VCaP (cell line): ENCODE results near the gene FNDC8.
"Not testable (repeated sequence)": the region's sequence is repeated elsewhere in the genome, so short reads cannot be mapped to it uniquely, and the experiment has no call there.

Experiments used
- H3K27ac ChIP-seq: fragments of 450-650 bp; 2 replicates; pipeline ENCODE4 v1.5.1; 2017
- TF ChIP-seq, protein P1 (sequence below): fragments of 450-650 bp; conservative IDR thresholded peaks from 2 replicates; pipeline ENCODE4 v1.5.1; 2017; ENCODE audit warnings: mild to moderate bottlenecking, moderate library complexity

FNDC8 gene

DNA sequence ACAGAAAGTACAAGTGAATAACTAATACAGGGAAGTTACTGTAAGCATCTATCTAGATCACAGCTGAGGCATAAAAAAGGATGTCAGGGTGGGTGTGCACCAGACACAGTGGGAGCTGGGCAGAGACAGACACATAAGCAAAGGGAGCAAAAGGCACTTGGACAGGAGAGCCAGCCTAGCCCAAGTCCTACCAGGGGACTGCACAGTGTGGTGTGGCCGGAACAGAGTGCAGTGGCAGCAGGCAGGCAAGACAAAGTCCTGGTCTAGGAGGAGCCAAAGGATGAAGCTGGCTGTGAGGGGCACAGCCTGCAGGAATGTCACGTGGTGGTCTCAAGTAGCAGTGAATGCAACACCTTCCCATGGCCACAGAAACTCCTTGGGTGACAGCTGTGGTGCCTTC lies 23.6 kb upstream of the FNDC8 start:
- TF ChIP-seq, protein P1, sequence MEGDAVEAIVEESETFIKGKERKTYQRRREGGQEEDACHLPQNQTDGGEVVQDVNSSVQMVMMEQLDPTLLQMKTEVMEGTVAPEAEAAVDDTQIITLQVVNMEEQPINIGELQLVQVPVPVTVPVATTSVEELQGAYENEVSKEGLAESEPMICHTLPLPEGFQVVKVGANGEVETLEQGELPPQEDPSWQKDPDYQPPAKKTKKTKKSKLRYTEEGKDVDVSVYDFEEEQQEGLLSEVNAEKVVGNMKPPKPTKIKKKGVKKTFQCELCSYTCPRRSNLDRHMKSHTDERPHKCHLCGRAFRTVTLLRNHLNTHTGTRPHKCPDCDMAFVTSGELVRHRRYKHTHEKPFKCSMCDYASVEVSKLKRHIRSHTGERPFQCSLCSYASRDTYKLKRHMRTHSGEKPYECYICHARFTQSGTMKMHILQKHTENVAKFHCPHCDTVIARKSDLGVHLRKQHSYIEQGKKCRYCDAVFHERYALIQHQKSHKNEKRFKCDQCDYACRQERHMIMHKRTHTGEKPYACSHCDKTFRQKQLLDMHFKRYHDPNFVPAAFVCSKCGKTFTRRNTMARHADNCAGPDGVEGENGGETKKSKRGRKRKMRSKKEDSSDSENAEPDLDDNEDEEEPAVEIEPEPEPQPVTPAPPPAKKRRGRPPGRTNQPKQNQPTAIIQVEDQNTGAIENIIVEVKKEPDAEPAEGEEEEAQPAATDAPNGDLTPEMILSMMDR: no peak
- no peak overlapping the region for H3K27ac ChIP-seq

DNA sequence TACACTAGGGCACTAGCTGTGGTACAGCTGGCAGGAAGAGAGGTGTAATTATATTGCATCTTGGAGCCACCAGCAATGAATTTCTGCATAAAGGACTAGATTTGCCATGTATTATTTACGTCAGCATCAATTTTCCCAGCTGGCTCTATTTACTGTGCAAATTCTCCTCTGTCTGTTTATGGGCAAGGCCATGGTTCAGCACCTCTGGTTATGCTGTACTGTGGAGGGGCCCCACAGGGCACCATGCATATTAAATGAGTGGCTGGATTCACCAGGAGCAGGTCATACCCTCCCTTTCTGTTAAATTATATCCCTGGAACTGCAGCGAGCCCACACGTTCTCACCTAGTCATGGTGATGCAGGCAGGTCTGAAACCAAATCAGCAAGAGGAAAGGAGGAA lies 21.5 kb upstream of the FNDC8 start:
- no peak overlapping the region for H3K27ac ChIP-seq
- TF ChIP-seq, protein P1: no peak

DNA sequence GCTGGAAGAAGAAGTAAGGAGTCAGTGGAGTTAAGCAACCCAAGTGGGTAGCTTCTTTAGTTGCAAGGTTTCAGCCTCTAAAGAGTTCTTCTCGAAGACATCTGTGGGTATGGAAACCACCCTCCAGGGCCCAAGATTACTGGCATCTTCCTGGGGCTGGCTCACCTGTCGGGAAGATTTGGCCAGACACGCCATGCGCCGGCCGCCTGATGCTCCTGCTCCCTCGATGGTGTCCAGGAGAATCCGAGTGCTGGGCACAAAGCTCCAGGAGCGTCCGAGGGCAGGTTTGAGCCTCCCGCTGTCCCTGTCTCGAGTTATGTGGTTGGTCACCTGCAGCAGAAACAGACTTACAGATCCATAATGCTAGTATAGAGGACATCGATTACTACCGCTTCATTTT lies 20.4 kb upstream of the FNDC8 start:
- TF ChIP-seq, protein P1: no peak
- no peak overlapping the region for H3K27ac ChIP-seq

DNA sequence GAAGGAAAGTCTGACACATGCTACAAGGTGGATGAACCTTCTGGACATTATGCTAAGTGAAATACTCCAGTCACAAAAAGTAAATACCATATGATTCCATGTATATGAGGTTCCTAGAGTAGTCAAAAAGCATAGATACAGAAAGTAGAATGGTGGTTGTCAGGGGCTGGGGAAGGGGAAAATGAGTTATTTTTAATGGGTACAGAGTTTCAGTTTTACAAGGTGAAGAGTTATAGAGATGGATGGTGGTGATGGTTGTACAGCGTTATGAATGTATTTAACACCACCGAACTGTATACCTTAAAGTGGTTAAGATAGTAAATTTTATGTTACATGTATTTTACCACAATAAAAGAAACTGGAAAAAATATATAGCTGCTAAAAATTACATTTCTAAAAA lies 19.7 kb upstream of the FNDC8 start:
- TF ChIP-seq, protein P1: no peak
- H3K27ac ChIP-seq: no peak overlapping the region

DNA sequence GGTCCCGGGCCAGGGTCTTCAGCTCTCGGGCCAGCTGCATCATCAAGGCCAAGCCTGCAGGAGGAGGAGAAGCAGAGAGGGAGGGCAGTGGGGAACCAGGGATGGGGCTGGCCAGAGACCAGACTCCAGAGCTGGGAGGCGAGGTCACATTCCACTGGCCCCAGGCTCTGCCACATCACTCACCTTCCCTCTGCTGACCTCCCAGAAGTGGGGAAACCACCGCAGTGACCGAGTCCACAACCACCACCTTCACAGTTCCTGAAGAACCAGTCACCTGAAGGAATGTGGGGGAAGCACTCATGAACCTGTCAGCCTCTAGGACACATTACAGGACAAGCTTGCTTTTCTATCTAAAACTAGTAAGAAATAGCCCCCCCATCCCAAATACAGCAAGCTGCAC lies 18.1 kb upstream of the FNDC8 start:
- TF ChIP-seq, protein P1: no peak
- H3K27ac ChIP-seq: no peak overlapping the region

DNA sequence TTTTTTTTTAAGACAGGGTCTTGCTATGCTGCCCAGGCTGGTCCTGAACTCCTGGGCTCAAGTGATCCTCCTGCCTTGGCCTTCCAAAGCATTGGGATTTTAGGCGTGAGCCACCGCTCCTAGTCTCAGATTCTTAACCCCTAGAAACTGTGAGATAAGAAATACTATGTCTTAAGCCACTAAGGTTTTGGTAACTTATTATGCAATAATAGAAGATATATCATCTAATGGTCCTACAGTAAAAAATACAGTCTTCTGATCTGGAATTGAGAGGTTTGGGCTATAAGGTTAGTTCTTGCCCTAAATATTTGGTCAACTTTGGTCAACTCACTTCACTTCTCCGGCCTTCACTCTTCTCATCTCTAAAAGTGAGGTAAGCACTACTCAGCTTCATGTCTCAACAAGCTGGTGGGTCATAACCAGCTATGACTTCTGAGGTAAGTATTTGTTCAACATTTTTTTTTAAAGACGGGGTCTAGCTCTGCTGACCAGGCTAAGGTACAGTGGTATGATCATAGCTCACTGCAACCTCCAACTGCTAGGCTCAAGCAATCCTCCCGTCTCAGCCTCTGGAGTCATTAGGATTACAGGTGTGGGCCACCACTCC lies 16.5 kb upstream of the FNDC8 start:
- TF ChIP-seq, protein P1: no peak
- no peak overlapping the region for H3K27ac ChIP-seq

DNA sequence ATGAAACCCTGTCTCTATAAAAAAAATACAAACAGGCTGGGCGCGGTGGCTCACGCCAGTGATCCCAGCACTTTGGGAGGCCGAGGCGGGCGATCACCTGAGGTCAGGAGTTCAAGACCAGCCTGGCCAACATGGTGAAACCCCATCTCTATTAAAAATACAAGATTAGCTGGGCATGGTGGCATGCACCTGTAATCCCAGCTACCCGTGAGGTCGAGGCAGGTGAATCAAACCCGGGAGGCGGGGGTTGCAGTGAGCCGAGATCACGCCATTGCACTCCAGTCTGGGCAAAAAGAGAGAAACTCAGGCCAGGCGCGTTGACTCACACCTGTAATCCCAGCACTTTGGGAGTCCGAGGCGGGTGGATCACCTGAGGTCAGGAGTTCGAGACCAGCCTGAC lies 10.6 kb upstream of the FNDC8 start:
- not testable (repeated sequence) for H3K27ac ChIP-seq

DNA sequence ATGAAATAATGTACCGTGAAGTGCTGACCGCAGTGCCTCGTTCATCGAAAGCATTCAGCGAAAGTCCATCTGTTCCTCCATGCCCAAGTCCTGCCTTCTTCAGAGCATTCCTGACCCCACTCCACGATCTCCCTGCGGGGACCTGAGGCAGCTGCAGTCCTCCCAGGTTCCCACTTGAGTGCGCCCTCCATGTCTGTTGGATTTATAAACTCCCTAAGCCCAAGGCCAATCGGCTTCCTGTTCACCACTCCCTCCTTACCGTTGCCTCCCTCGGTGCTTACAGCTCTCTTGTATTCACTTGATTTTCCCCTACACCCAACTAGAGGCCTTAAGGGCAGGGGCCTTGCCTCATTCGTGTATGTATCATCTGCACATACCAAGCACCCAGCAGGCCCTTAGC lies 4.6 kb upstream of the FNDC8 start:
- TF ChIP-seq, protein P1: no peak
- no peak overlapping the region for H3K27ac ChIP-seq
